Panc1 (cell line): ENCODE data around the gene STK24.

Experiments used
- CTCF ChIP-seq: fragments of 450-650 bp; IDR thresholded peaks from 2 replicates; pipeline ENCODE4 v1.5.1; 2017; ENCODE audit warnings: mild to moderate bottlenecking
- POLR2AphosphoS5 ChIP-seq: IDR thresholded peaks from 2 replicates; pipeline ENCODE4 v1.6.1; 2012; ENCODE audit warnings: mild to moderate bottlenecking, low read depth, low read length, moderate library complexity

GRCh38 chr13:98446234-98446621 is 130.7 kb downstream of the STK24 start:
- TF ChIP-seq CTCF (no peak), POLR2AphosphoS5 (no peak)
